Measurements from ENCODE around the gene LRRC4C.

The LRRC4C gene

GRCh38 chr11:40421208-40421981 lies 1038.1 kb downstream of the LRRC4C start:
- no peak for DNase-seq

- no peak for DNase-seq
These were observed 1041.8 kb downstream of the LRRC4C start for GRCh38 chr11:40417627-40418026.

GRCh38 chr11:40407355-40407754 lies 1052.1 kb downstream of the LRRC4C start:
- DNase-seq = no peak

GRCh38 chr11:40405614-40406013 lies 1053.8 kb downstream of the LRRC4C start:
- no peak for DNase-seq

GRCh38 chr11:40403321-40403720 lies 1056.1 kb downstream of the LRRC4C start:
- no peak for DNase-seq

- no peak for DNase-seq
These were observed 1058.2 kb downstream of the LRRC4C start for GRCh38 chr11:40401132-40401853.

- no peak for DNase-seq
These were observed 1062.3 kb downstream of the LRRC4C start for GRCh38 chr11:40397141-40397540.

GRCh38 chr11:40393511-40393910 lies 1065.9 kb downstream of the LRRC4C start:
- no peak for DNase-seq

- DNase-seq = no peak
These were observed 1067.8 kb downstream of the LRRC4C start for GRCh38 chr11:40391679-40392078.

- DNase-seq = no peak
These were observed 1071.2 kb downstream of the LRRC4C start for GRCh38 chr11:40388097-40388818.

- no peak for DNase-seq
These were observed 1072.0 kb downstream of the LRRC4C start for GRCh38 chr11:40387240-40387980.

- DNase-seq = no peak
These were observed 1074.5 kb downstream of the LRRC4C start for GRCh38 chr11:40384991-40385390.

- no peak for DNase-seq
These were observed 1078.0 kb downstream of the LRRC4C start for GRCh38 chr11:40381481-40381880.

- no peak for DNase-seq
These were observed 1078.6 kb downstream of the LRRC4C start for GRCh38 chr11:40380835-40381234.

- no peak for DNase-seq
These were observed 1083.1 kb downstream of the LRRC4C start for GRCh38 chr11:40376331-40376730.

- DNase-seq = no peak
These were observed 1088.4 kb downstream of the LRRC4C start for GRCh38 chr11:40370821-40371616.

GRCh38 chr11:40360206-40360798 lies 1099.2 kb downstream of the LRRC4C start:
- no peak for DNase-seq

GRCh38 chr11:40354121-40354520 lies 1105.3 kb downstream of the LRRC4C start:
- no peak for DNase-seq

GRCh38 chr11:40340911-40341310 lies 1118.5 kb downstream of the LRRC4C start:
- no peak for DNase-seq

- DNase-seq = no peak
These were observed 1120.7 kb downstream of the LRRC4C start for GRCh38 chr11:40338739-40339138.

GRCh38 chr11:40338062-40338461 lies 1121.4 kb downstream of the LRRC4C start:
- no peak for DNase-seq

GRCh38 chr11:40337118-40337517 lies 1122.3 kb downstream of the LRRC4C start:
- DNase-seq = no peak

Data from GDM1 (cell line).